ENCODE data around the gene CPO.
"Not testable (repeated sequence)": the region's sequence is repeated elsewhere in the genome, so short reads cannot be mapped to it uniquely, and the experiment has no call there.

Gene CPO, protein sequence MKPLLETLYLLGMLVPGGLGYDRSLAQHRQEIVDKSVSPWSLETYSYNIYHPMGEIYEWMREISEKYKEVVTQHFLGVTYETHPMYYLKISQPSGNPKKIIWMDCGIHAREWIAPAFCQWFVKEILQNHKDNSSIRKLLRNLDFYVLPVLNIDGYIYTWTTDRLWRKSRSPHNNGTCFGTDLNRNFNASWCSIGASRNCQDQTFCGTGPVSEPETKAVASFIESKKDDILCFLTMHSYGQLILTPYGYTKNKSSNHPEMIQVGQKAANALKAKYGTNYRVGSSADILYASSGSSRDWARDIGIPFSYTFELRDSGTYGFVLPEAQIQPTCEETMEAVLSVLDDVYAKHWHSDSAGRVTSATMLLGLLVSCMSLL

DNA sequence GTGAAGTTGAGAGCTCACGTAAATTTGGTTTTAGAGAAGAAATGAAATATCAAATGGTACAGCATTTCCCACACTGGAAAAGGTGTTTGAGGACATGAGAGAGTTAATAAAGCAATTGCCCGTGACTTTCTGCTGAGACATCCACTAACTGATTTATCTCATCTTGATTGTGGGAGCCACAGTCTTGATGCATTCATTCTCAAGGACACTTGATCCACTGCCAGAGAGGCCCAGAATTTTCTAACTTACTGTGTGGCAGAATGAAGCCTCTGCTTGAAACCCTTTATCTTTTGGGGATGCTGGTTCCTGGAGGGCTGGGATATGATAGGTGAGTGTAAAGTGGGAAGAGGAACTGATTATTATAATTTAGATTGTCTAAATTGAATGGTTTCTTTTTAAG is at the start of gene CPO:
TSS of gene CPO (plus strand) at position 179 of the 400 bp plus-strand sequence. CDS start at position 261, 82 bp downstream.
- no peak for DNase-seq (ENCODE audit: low spot score)

GRCh38 chr2:206890179-206890578 is 49.1 kb upstream of the CPO start:
- DNase-seq (ENCODE audit: low spot score) = no peak

DNA sequence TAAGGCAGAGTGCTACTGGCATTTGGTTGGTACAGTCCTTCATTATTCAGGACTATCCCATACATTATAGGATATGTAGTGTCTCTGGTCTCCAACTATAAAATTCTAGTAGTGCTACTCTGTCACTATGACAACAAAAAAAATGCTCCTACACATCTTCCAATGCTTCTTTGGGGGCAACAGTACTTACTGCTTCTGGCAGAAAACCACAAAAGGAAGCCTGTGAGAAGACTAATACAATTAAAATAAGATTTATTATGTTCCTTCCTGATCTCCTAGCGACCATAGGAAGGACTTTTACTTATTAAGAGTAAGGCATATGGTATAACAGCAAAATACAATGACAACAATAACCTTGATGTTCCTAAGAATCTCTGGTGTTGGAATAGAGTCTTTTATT is 48.4 kb upstream of the CPO start:
- no peak for DNase-seq (ENCODE audit: low spot score)

DNA sequence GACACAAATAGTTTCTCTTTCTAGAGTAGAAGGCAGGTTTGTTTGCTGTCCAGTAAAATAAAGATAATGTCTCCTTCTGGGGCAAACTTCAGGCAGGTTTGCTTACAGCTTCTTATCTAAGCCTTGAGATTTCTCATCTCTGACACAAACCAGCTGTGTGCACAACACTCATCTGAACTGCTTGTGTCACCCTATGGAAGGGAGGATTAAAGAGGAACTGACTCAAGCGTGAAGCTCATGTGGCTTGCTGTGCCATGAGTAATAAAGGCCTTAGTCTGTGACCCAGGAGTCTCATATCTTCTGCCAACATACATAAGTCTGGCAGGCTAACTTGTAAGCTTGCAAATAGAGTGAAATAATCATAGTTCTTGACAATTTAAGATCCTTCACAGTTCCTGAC is 24.2 kb upstream of the CPO start:
- no peak for DNase-seq (ENCODE audit: low spot score)

DNA sequence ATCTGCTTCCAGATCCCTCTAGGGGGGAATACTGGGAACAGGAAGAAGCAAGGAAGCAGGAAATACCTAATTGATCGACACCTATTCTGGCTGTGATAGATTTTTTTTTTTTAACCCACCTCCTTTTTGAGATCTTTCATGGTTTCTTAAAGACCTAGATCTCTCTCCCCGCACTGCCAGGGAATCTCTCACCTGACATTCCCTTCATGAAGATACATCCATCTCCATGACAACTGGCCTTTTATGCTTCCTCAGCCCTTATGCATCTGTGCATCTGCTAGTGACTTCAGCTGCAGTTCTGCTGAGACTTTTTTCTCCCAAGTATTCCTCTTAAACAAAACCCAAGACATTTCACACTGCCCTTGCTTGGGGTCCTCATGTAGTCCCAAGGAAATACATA is 21.1 kb upstream of the CPO start:
- no peak for DNase-seq (ENCODE audit: low spot score)

GRCh38 chr2:206920310-206920709 is 19.0 kb upstream of the CPO start:
- DNase-seq (ENCODE audit: low spot score) = no peak

DNA sequence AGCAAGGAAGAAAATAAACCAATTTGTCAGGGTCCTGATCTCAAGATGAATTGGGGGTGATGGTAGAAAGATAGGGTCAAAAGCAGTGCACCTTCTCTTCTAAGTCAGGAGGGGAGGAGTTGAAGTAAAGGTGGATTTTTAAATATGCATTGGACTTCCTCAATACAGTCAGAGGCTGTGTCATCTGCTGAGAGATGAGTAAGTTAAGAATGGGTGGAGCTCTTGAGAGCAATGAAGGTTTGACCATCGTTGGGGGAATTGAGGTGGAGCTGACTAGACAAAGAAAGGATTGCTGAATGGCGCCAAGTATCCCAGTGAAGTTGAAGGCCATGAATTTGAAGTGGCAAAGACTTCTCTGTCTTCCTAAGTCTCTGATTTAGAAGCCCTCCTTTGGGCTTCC is 18.4 kb upstream of the CPO start:
- no peak for DNase-seq (ENCODE audit: low spot score)

DNA sequence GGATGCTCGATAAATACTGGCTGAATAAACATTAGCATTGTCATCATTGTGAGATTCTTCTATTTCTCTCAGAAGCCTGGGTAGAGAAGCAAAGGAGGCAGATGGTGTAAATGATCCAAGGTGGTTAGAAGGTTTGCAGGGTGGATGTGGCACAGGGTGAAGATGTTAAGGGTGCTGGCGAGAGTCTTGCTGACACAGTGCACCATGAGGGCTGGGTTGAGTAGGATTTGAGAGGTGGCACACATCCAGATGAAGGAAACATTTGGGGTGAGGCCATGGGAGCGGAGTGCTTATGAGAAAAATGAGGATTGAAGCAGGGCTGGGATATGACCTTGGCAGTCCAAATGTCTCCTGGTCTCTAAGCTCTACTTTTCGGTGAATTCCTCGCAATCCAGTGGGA is 17.8 kb upstream of the CPO start:
- no peak for DNase-seq (ENCODE audit: low spot score)

DNA sequence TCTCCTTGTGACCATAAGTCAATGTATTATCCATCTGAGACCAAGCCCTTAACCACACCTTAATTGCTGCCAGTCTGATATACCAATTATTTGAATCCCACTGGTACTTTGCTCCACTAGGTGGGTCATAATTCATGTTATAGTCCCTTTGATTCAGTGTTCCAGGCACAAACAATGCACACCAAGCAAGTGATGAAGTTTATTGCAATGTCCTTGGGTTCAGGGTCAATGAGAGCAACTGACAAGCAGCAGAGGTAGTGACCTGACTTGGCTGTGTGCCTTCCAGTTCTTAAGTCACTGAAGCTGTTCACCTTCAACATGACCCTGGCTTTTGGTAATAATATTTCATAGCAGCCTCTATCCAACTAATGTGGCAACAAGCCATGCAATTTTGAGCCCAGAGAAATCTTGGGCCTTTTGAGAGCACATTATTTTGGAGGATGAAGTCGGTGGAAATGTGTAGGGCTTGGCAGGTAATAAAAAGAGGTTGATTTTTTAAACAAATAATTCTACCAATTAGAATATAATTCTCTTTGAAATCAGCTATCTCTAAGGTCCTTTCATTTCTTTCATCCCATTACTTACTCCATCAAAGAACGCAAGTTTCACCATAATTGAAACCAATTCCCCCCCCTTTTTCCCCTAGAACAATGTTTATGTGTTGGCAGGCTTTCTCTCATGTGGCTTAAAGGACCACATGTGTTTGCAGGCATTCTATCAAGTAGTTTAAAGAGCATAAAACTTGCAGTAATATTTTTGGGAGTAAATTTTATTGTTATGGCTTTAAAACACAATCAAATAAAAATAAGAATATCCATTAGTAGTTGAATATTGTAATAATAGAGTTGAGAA is 3.1 kb upstream of the CPO start:
- DNase-seq (ENCODE audit: low spot score) = no peak

DNA sequence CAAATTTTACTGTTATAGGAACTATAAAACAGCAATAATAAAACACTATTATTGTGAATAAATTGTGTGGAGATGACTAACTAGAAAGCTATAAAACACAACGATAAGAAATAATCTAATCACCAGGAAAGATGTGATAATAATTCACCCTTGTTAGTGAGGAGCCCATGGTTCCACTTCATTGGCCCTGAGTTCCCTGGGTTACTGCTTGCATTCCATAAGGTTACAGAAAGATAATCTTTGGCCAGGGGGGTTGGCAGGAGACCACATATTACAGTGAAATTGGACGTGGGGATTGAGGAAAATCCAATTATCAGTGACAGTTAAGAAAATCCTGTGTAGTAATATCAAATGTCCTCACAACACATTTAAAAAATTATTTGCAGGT is 2.5 kb upstream of the CPO start:
- no peak for DNase-seq (ENCODE audit: low spot score)

DNA sequence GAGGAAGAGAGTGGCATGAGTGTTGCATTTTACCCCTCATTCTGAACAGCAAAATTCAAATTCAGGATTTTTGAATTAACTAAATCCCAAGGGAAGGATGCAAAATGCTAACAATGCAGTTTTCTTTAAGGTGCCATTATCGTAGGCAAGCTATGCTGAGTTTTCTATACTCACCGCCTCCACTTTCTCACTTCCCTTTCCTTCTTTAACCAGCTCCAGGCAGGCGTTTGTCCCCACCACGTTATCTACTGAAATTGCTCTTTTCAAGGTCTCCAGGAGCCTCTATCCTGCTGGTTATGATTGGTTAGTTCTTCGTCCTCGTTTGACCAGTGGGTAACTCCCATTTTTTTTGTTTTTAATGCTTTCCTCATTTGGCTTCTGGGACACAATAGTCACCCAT is 1.8 kb upstream of the CPO start:
- DNase-seq (ENCODE audit: low spot score) = no peak

DNA sequence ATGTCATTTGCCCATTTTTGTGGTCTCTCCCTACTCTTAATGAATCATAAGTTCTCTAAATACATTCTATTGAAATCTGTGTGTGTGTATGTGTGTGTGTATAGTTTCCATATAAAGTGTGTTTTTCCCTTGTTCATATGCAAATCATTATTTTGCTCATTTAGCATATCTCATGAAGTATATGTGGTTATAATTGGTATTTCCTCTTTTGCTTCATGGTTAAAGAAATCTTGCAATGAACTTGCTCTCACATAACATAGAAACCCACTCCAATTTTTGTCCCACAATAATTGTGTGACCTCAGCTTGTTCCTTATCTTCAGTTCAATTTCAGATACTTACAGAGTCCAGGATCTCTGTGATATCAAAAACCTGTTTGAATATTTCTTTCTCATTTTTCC is 1.2 kb downstream of the CPO start:
- DNase-seq (ENCODE audit: low spot score) = no peak

DNA sequence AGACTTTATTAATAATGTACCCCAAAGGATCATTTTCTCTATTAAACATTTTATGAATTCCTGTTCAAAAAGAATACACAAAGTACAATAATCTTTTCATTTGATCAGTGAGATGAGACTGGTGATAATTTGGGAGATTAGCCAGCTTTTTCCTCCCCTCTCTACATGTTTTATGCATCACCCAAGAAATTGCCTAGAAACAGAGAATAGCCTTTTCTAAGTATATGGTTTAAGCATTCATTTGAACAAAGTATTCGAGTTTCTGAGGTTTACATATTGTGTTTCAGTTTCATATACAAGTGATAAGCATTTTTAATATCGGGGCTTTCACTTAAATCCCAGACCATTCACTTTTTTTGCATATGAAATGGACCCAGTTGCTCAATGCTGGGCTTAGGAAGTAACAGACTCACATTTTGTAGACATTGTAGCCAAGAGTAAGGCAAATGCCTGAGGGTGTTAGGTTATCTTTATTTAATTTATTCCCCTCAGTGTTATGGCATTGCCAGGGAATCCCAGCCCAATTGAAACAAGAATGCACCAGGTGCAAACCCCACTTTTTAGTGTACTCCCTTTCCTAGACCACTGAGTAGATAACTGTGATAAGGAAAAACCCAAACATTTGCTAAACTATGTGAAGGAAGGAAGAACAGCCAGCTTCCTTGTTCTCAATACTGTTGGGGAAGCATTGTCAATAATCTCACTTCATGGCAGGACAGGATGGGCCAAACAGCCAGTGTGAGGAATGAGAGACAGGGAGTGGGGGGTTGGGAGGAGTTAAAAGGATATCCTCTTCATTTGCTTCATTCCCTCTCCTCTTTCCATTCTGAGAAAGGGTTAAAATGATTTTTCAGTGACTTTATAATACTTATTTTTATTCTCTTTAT is 3.5 kb downstream of the CPO start:
- no peak for DNase-seq (ENCODE audit: low spot score)

DNA sequence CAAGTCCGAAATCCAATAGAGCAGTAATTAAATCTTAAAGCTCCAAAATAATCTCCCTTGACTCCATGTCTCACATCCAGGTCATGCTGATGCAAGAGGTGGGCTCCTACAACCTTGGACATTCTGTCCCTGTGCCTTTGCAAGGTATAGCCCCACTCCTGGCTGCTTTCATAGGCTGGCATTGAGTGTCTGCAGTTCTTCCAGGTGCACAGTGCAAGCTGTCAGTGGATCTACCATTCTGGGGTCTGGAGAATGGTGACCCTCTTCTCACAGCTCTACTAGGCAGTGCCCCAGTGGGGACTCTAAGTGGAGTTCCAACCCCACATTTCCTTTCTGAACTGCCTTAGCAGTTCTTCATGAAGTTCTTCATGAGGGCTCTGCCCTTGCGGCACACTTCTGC is 14.1 kb downstream of the CPO start:
- DNase-seq (ENCODE audit: low spot score) = not testable (repeated sequence)

GRCh38 chr2:206955253-206955652 is 15.9 kb downstream of the CPO start:
- no peak for DNase-seq (ENCODE audit: low spot score)

DNA sequence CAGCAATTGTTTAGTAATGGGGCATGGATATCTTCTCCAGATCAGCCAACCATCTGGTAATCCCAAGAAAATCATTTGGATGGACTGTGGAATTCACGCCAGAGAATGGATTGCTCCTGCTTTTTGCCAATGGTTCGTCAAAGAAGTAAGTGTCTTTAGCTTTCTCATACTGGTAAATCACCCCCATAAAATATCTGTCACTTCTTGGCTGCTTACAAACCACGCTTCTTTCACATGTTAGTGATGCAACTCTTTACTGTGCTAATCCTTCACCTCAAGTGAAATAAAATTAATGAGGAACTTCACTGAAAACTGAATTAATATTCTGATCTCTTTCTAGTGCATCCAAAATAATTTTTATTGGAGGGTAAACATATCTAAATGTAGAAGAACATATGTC is 18.9 kb downstream of the CPO start:
- DNase-seq (ENCODE audit: low spot score) = no peak

DNA sequence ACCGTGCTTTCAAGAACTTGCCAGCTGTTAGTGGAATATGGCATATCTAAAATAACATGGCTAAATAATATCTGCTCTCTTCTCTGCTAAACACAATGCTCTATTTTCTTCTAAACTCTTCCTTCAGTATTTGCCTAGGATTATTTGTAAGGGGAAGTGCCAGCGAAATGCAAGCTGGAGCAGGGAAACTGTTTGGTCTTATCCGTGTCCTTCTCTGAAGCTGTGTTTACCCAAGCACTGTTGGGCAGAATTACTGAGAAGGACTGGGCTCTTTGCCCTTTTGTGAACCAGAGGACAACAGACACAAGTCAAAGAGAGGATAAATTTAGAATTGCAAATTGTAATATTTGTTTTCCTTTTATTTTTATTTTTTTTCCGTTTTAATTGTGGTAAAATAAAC is 23.6 kb downstream of the CPO start:
- DNase-seq (ENCODE audit: low spot score) = no peak

DNA sequence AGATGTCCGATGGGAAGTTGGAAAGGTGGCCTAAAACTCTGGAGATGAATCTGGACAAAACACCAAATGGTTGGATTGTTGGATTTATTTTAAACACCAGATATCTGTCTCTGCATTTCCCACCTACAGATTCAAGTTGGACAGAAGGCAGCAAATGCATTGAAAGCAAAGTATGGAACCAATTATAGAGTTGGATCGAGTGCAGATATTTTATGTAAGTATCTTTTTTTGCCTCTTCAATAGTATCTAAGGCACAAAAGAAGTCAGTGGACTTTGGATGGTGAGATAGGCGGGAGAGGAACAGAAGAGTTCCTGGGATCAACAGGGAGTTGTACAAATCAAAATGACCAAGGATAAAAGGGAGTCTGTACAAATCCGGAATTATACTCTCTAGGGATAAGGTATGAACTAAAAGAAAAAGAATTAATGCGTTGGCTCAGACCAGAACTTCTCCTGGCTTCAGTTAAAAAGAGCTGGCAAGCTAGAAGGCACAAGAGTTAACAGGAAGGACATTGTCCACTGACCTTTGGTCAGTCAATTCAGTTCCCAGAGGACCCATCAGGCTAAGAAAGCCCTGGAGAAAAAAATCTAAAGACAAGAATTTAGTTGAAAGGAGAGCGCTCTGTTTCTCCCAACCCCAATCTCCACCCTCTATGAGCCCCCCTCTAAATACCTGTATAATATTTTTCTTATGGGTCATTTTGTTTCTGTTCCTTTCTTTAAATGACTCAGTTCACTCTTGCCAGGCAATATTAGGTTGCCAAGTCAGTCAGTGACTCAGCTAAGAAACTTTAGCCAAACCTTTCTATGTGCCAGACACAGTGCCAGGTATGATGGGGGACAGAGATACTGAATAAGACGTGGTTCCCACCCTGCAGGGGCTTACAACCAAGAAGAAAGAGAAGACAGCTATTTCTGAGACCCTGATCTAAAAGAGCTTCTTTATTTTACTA is 29.1 kb downstream of the CPO start:
- no peak for DNase-seq (ENCODE audit: low spot score)

DNA sequence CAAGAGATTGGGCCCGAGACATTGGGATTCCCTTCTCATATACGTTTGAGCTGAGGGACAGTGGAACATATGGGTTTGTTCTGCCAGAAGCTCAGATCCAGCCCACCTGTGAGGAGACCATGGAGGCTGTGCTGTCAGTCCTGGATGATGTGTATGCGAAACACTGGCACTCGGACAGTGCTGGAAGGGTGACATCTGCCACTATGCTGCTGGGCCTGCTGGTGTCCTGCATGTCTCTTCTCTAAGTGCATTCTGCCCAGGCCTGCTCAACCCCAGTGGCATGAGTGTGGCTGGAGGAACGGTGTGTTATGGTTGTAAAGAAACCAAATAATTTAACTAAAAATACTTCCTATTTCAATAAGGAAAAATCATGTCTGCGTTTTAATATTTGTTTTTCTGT is 29.9 kb downstream of the CPO start:
- DNase-seq (ENCODE audit: low spot score) = no peak

GRCh38 chr2:206970589-206971360 is 31.5 kb downstream of the CPO start:
- DNase-seq (ENCODE audit: low spot score) = no peak

- DNase-seq (ENCODE audit: low spot score) = no peak
Observed at GRCh38 chr2:206971805-206972204, 32.5 kb downstream of the CPO start.

Measured in left forelimb (tissue), 1 donor.